Calu3 (cell line): ENCODE results near the gene GTF2IRD1. TPM values are rescaled to one million over a fixed set of nuclear protein-coding genes. Genes with fewer than 3 reads are reported as not detected.
"Not testable (repeated sequence)": the region's sequence is repeated elsewhere in the genome, so short reads cannot be mapped to it uniquely, and the experiment has no call there.

Source experiments
- BruUV-seq: library from RNA; stranded (reverse); fragments of 400-500 nt; replicated peaks from 2 replicates; lab custom pipeline; 2021; lab: Mats Ljungman, UMichigan
- CTCF ChIA-PET: fragments of 300-600 bp; sonication (Branson Sonifier 250); formaldehyde crosslinking; loops from one replicate; lab custom pipeline; 2022; ENCODE audit warnings: antibody characterized with exemption; lab: Charles Lee
- DNase-seq: peaks from one replicate; pipeline ENCODE4 v3.0.0; 2022
- H3K27ac Mint-ChIP-seq: one replicate; pipeline ENCODE4 v1.8.0; 2022; ENCODE audit warnings: mixed read lengths; ENCODE audit not compliant: unreplicated experiment
- H3K27me3 Mint-ChIP-seq: one replicate; pipeline ENCODE4 v1.8.0; 2022; ENCODE audit warnings: mixed read lengths; ENCODE audit not compliant: unreplicated experiment
- H3K36me3 Mint-ChIP-seq: one replicate; pipeline ENCODE4 v1.8.0; 2022; ENCODE audit warnings: mild to moderate bottlenecking, moderate library complexity, mixed read lengths; ENCODE audit not compliant: insufficient read depth, unreplicated experiment
- H3K4me1 Mint-ChIP-seq: one replicate; pipeline ENCODE4 v1.8.0; 2022; ENCODE audit warnings: mild to moderate bottlenecking, low read depth, mixed read lengths; ENCODE audit not compliant: unreplicated experiment
- H3K4me3 Mint-ChIP-seq: one replicate; pipeline ENCODE4 v1.8.0; 2022; ENCODE audit warnings: mild to moderate bottlenecking, low read depth, moderate library complexity, mixed read lengths; ENCODE audit not compliant: unreplicated experiment
- H3K9me3 Mint-ChIP-seq: one replicate; pipeline ENCODE4 v1.8.0; 2022; ENCODE audit warnings: low read depth, mixed read lengths; ENCODE audit not compliant: unreplicated experiment
- CTCF ChIP-seq: fragments of 200-600 bp; IDR thresholded peaks from one replicate; pipeline ENCODE4 v1.8.0; 2022; ENCODE audit warnings: antibody characterized with exemption; ENCODE audit not compliant: unreplicated experiment
- intact Hi-C: fragments of 100-400 bp; cut with micrococcal nuclease; formaldehyde crosslinking; loops from one replicate; pipeline ENCODE4 v1.10.0; 2022; ENCODE audit not compliant: unreplicated experiment
- total RNA-seq: library from RNA; stranded (reverse); gene quantifications from 2 replicates; pipeline ENCODE4 v1.2.3, GENCODE V29; 2022

Gene GTF2IRD1
- total RNA-seq, 1 experiment from 2014 or later, result 29.2 TPM

DNA sequence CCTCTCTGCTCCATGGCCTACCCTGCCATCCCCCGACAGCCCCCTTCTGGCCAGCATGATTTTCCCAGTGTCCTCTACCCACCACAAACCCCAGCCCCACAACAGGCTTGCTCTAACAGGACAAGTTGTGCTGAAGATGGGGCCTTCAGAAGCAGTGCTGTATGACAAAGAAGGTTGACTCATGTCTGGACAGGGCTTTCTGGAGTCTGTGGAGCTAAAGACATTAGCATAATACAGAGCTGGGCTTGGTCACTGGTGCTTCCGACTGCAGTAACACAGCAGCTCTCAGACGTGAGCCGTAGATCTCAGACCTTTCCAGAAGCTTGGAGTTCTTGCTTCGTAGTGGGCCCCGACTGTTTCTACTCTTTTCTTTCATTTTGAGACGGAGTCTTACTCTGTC is 100.5 kb downstream of the GTF2IRD1 start:
- H3K4me3 Mint-ChIP-seq, result no peak overlapping the region
- no peaks in the 10 kb centered on the region for H3K9me3 Mint-ChIP-seq
- H3K4me1 Mint-ChIP-seq, result no peaks in the 10 kb centered on the region
- DNase-seq, result no peak
- BruUV-seq, result no TSS peak
- H3K27me3 Mint-ChIP-seq, result no peaks in the 10 kb centered on the region
- no peak for TF ChIP-seq CTCF
- CTCF ChIA-PET, result interaction anchor here (0.6 kb wide), 2 partner anchors 63 to 149 kb away, joined by 5 to 8 read pairs; no protein-coding TSS in a partner anchor
- no peak overlapping the region for H3K27ac Mint-ChIP-seq
- intact Hi-C loops, result no loop called here
- peaks cover 11% of the 10 kb centered on the region for H3K36me3 Mint-ChIP-seq

GRCh38 chr7:74560086-74560719 is 106.5 kb downstream of the GTF2IRD1 start:
- TF ChIP-seq CTCF, result no peak
- no peaks in the 10 kb centered on the region for H3K27me3 Mint-ChIP-seq
- peaks cover 17% of the 10 kb centered on the region for H3K36me3 Mint-ChIP-seq
- no peak overlapping the region for H3K4me3 Mint-ChIP-seq
- intact Hi-C loops, result loop anchor here (10.0 kb wide), 1 partner anchor 145 kb away; no protein-coding TSS in a partner anchor
- no peaks in the 10 kb centered on the region for H3K9me3 Mint-ChIP-seq
- H3K4me1 Mint-ChIP-seq, result no peaks in the 10 kb centered on the region
- CTCF ChIA-PET, result no interaction called here
- H3K27ac Mint-ChIP-seq, result no peak overlapping the region
- no TSS peak for BruUV-seq
- no peak for DNase-seq

DNA sequence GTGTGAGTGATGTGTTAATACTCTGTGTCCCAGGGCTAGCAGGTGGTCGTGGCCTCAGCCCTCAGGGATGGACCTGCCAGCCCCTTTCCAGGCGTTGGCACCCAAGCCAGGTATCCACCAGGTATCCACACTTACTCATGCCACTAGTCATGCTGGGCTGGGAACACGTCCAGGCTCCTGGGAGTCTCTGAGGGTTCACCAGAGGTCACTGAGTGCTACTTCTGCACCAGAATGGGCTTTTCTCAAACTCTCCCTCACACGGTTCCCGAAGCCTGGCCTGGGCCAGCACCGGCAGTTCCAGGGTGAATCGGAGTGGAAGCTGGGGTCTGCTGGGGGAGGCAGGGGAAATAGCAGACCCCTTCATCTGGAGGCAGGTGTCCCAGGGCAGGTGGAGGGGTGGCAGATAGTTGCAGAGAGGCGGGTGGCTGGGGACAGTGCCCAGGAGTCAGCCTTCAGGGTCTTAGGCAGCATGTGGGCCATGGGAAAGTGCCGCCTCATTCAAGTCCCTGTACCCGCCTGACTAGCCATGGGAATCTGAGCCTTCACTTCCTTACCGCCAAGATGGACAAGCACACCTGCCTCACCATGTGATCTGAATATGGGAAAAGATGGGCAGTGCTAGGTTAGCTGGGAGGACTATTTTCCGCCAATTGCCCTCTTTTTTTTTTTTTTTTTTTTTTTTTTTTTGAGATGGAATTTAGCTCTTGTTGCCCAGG is 108.3 kb downstream of the GTF2IRD1 start:
- Mint-ChIP-seq H3K4me3 (no peak overlapping the region), H3K36me3 (peaks cover 31% of the 10 kb centered on the region), H3K27me3 (no peaks in the 10 kb centered on the region), H3K9me3 (no peaks in the 10 kb centered on the region), H3K4me1 (no peaks in the 10 kb centered on the region), H3K27ac (no peak overlapping the region)
- BruUV-seq, result no TSS peak
- CTCF ChIA-PET, result no interaction called here
- intact Hi-C loops, result loop anchor here (10.0 kb wide), 1 partner anchor 147 kb away; no protein-coding TSS in a partner anchor
- TF ChIP-seq CTCF, result no peak
- DNase-seq, result no peak

- not testable (repeated sequence) for H3K4me3 Mint-ChIP-seq, H3K9me3 Mint-ChIP-seq
- H3K36me3 Mint-ChIP-seq, result peaks cover 25% of the 10 kb centered on the region
Observed at GRCh38 chr7:74563639-74564038, 109.9 kb downstream of the GTF2IRD1 start.

More at GRCh38 chr7:74563639-74564038, 109.9 kb downstream of the GTF2IRD1 start:
- DNase-seq, H3K27ac Mint-ChIP-seq, H3K4me1 Mint-ChIP-seq, BruUV-seq, CTCF ChIA-PET, H3K27me3 Mint-ChIP-seq: not testable (repeated sequence)
- intact Hi-C loops, result loop anchor here (10.0 kb wide), 1 partner anchor 149 kb away; no protein-coding TSS in a partner anchor
